Breast epithelium (tissue), 4 donors: ENCODE measurements around the gene BDKRB1. TPM values are rescaled to one million over a fixed set of nuclear protein-coding genes. Genes with fewer than 3 reads are reported as not detected.

Source experiments
- DNase-seq, 2 donors: peaks; one replicate each; pipeline ENCODE4 v3.0.0-alpha.2; 2019; ENCODE audit warnings: low spot score in 2 of 2
- H3K27ac ChIP-seq, 2 donors: fragments of 200-600 bp; sonication (generic) in 1 of 2; one replicate each; pipeline ENCODE4 v1.5.1; 2016 to 2019; ENCODE audit warnings: mild to moderate bottlenecking in 1 of 2
- H3K27me3 ChIP-seq, 2 donors: fragments of 200-600 bp; sonication (generic) in 1 of 2; one replicate each; pipeline versions ENCODE4 v1.5.1 to v1.6.0; 2017 to 2019; ENCODE audit warnings: control low read depth in 1 of 2, mild to moderate bottlenecking in 1 of 2
- H3K36me3 ChIP-seq: fragments of 200-600 bp; one replicate; pipeline ENCODE4 v1.5.1; 2019
- H3K4me1 ChIP-seq, 2 donors: fragments of 200-600 bp; sonication (generic); one replicate each; pipeline ENCODE4 v1.5.1; 2016 to 2019; ENCODE audit warnings: control low read depth in 1 of 2
- H3K4me3 ChIP-seq, 3 donors: fragments of 200-600 bp; sonication (generic); 1 replicate in 2 of 3; 2 replicates in 1 of 3; pipeline ENCODE4 v1.5.1; 2016 to 2019; ENCODE audit warnings: mild to moderate bottlenecking in 3 of 3, moderate library complexity in 2 of 3
- H3K9me3 ChIP-seq, 2 donors: fragments of 200-600 bp; sonication (generic) in 1 of 2; one replicate each; pipeline ENCODE4 v1.5.1; 2016 to 2019; ENCODE audit warnings: control low read depth in 1 of 2
- CTCF ChIP-seq, 3 donors: fragments of 450-650 bp; IDR thresholded peaks; one replicate each; pipeline ENCODE4 v1.5.1; 2016 to 2017; ENCODE audit warnings: antibody characterized with exemption in 3 of 3, mild to moderate bottlenecking in 3 of 3, moderate library complexity in 3 of 3
- POLR2A ChIP-seq: fragments of 450-650 bp; IDR thresholded peaks from one replicate; pipeline ENCODE4 v1.6.1; 2016; ENCODE audit warnings: antibody characterized with exemption, mild to moderate bottlenecking, moderate library complexity
- POLR2AphosphoS5 ChIP-seq, 3 donors: sonication (generic); formaldehyde crosslinking; IDR thresholded peaks; one replicate each; pipeline ENCODE4 v1.6.1; 2017; ENCODE audit warnings: antibody characterized with exemption in 3 of 3
- intact Hi-C: fragments of 100-400 bp; cut with DNase I; formaldehyde crosslinking; loops from one replicate; pipeline ENCODE4 v1.15.1; 2023; ENCODE audit warnings: low total_unique reads
- total RNA-seq, 3 donors: library from RNA; depleted of rRNA; stranded (reverse); fragments of >200 nt; gene quantifications; one replicate each; pipeline ENCODE4 v1.1.0, GENCODE V29; 2016

The BDKRB1 gene
- total RNA-seq, 3 donors from 2014 or later = 5.9 TPM; not detected in 2

- Histone ChIP-seq H3K9me3 (no peaks in the 10 kb centered on the region), H3K27me3 (no peaks in the 10 kb centered on the region), H3K27ac (no peak overlapping the region), H3K36me3 (no peaks in the 10 kb centered on the region), H3K4me3 (no peak overlapping the region), H3K4me1 (no peaks in the 10 kb centered on the region)
- TF ChIP-seq CTCF (IDR thresholded peaks at IDR 0.05) (no peak), POLR2A (no peak), POLR2AphosphoS5 (IDR thresholded peaks at IDR 0.05) (no peak)
- intact Hi-C loops = no loop called here
- no peak for DNase-seq
Observed at GRCh38 chr14:96245710-96246538, 10.1 kb upstream of the BDKRB1 start.

- TF ChIP-seq POLR2A (no peak), POLR2AphosphoS5 (IDR thresholded peaks at IDR 0.05) (peak in 1 of 3 donors; percentile 29), CTCF (IDR thresholded peaks at IDR 0.05) (no peak)
- no peaks in the 10 kb centered on the region for H3K36me3 ChIP-seq
- DNase-seq = no peak
- intact Hi-C loops = no loop called here
- H3K9me3 ChIP-seq = no peaks in the 10 kb centered on the region
- H3K4me3 ChIP-seq = no peak overlapping the region
- no peak overlapping the region for H3K27ac ChIP-seq
- no peaks in the 10 kb centered on the region for H3K4me1 ChIP-seq
- H3K27me3 ChIP-seq = no peaks in the 10 kb centered on the region
Observed at GRCh38 chr14:96246539-96246847, 9.5 kb upstream of the BDKRB1 start.

- DNase-seq = no peak
- Histone ChIP-seq H3K36me3 (no peaks in the 10 kb centered on the region), H3K4me1 (no peaks in the 10 kb centered on the region), H3K27ac (no peak overlapping the region), H3K27me3 (no peaks in the 10 kb centered on the region), H3K4me3 (no peak overlapping the region), H3K9me3 (no peaks in the 10 kb centered on the region)
- intact Hi-C loops = no loop called here
- no peak for TF ChIP-seq POLR2A
- TF ChIP-seq CTCF (IDR thresholded peaks at IDR 0.05) = no peak
- no peak for TF ChIP-seq POLR2AphosphoS5 (IDR thresholded peaks at IDR 0.05)
Observed at GRCh38 chr14:96247031-96247430, 9.0 kb upstream of the BDKRB1 start.

GRCh38 chr14:96249029-96249428, 7.0 kb upstream of the BDKRB1 start:
- Histone ChIP-seq H3K4me1 (no peaks in the 10 kb centered on the region), H3K4me3 (no peak overlapping the region), H3K27ac (peak overlapping the region in 1 of 2 donors; percentile 20), H3K9me3 (no peaks in the 10 kb centered on the region), H3K27me3 (no peaks in the 10 kb centered on the region), H3K36me3 (no peaks in the 10 kb centered on the region)
- DNase-seq = no peak
- intact Hi-C loops = loop anchor here (2.0 kb wide), 1 partner anchor 68 kb away; no protein-coding TSS in a partner anchor
- no peak for TF ChIP-seq POLR2A
- TF ChIP-seq CTCF (IDR thresholded peaks at IDR 0.05) = no peak
- TF ChIP-seq POLR2AphosphoS5 (IDR thresholded peaks at IDR 0.05) = peak in 1 of 3 donors; percentile 51

GRCh38 chr14:96250485-96250884, 5.5 kb upstream of the BDKRB1 start:
- Histone ChIP-seq H3K36me3 (no peaks in the 10 kb centered on the region), H3K27ac (no peak overlapping the region), H3K4me3 (no peak overlapping the region), H3K4me1 (no peaks in the 10 kb centered on the region), H3K9me3 (no peaks in the 10 kb centered on the region), H3K27me3 (no peaks in the 10 kb centered on the region)
- intact Hi-C loops = no loop called here
- no peak for DNase-seq
- TF ChIP-seq POLR2A = no peak
